Astrocyte (in vitro differentiated cells and primary cell): ENCODE data around the gene MTARC1. TPM values are rescaled to one million over a fixed set of nuclear protein-coding genes. Genes with fewer than 3 reads are reported as not detected.

Experiments
- DNase-seq: peaks from one replicate; pipeline ENCODE4 v3.0.0-alpha.2; 2010; ENCODE audit warnings: low read depth
- FAIRE-seq: peaks from 2 replicates; lab custom pipeline; 2011; peaks lifted over from hg19 to GRCh38; lab: Jason Lieb, UNC
- H2AFZ ChIP-seq: 2 replicates; pipeline ENCODE4 v1.6.0; 2012; ENCODE audit warnings: low read depth, low read length, inconsistent platforms
- H3K27ac ChIP-seq: 2 replicates; pipeline ENCODE4 v1.5.1; 2011; ENCODE audit warnings: low read depth, low read length, inconsistent platforms
- H3K27me3 ChIP-seq: 2 replicates; pipeline ENCODE4 v1.6.0; 2011; ENCODE audit warnings: low read length, inconsistent platforms; ENCODE audit not compliant: insufficient read depth
- H3K36me3 ChIP-seq: 2 replicates; pipeline ENCODE4 v1.5.1; 2011; ENCODE audit warnings: low read length, inconsistent platforms; ENCODE audit not compliant: insufficient read depth
- H3K4me1 ChIP-seq: 2 replicates; pipeline ENCODE4 v1.5.1; 2011; ENCODE audit warnings: low read length, inconsistent platforms; ENCODE audit not compliant: insufficient read depth
- H3K4me2 ChIP-seq: 2 replicates; pipeline ENCODE4 v1.6.0; 2012; ENCODE audit warnings: low read length, inconsistent platforms
- H3K4me3 ChIP-seq: 2 replicates; pipeline ENCODE4 v1.5.1; 2011; ENCODE audit warnings: low read depth, mild to moderate bottlenecking, low read length, inconsistent platforms; ENCODE audit not compliant: insufficient read depth
- H3K79me2 ChIP-seq: 2 replicates; pipeline ENCODE4 v1.6.0; 2012; ENCODE audit warnings: mild to moderate bottlenecking, low read length, inconsistent platforms; ENCODE audit not compliant: insufficient read depth
- H3K9ac ChIP-seq: 2 replicates; pipeline ENCODE4 v1.6.0; 2012; ENCODE audit warnings: mild to moderate bottlenecking, low read length, inconsistent platforms
- H3K9me3 ChIP-seq: 2 replicates; pipeline ENCODE4 v1.5.1; 2012; ENCODE audit warnings: low read depth, mild to moderate bottlenecking, low read length, inconsistent platforms; ENCODE audit not compliant: insufficient read depth
- H4K20me1 ChIP-seq: 2 replicates; pipeline ENCODE4 v1.6.0; 2012; ENCODE audit warnings: low read length, inconsistent platforms; ENCODE audit not compliant: insufficient read depth
- H3K27ac Mint-ChIP-seq: one replicate; pipeline ENCODE4 v1.8.0; 2021; ENCODE audit warnings: mild to moderate bottlenecking, mixed read lengths; ENCODE audit not compliant: unreplicated experiment
- H3K27me3 Mint-ChIP-seq: one replicate; pipeline ENCODE4 v1.8.0; 2021; ENCODE audit warnings: low read depth, mixed read lengths; ENCODE audit not compliant: unreplicated experiment
- H3K36me3 Mint-ChIP-seq: one replicate; pipeline ENCODE4 v1.8.0; 2021; ENCODE audit warnings: low read depth, mixed read lengths; ENCODE audit not compliant: unreplicated experiment
- H3K4me1 Mint-ChIP-seq: one replicate; pipeline ENCODE4 v1.8.0; 2021; ENCODE audit warnings: low read depth, mixed read lengths; ENCODE audit not compliant: unreplicated experiment
- H3K4me3 Mint-ChIP-seq: one replicate; pipeline ENCODE4 v1.8.0; 2021; ENCODE audit warnings: mild to moderate bottlenecking, moderate library complexity, mixed read lengths; ENCODE audit not compliant: unreplicated experiment
- H3K9me3 Mint-ChIP-seq: one replicate; pipeline ENCODE4 v1.8.0; 2021; ENCODE audit warnings: mild to moderate bottlenecking, mixed read lengths; ENCODE audit not compliant: unreplicated experiment
- EZH2 ChIP-seq: IDR thresholded peaks from 2 replicates; pipeline ENCODE4 v1.6.1; 2012; ENCODE audit warnings: mild to moderate bottlenecking, low read length, inconsistent platforms; ENCODE audit not compliant: insufficient read depth
- total RNA-seq: library from RNA; stranded (reverse); gene quantifications from 2 replicates; pipeline ENCODE4 v1.2.1, GENCODE V29; 2021
- TF ChIP-seq, protein P1 (sequence below): IDR thresholded peaks from 2 replicates; pipeline ENCODE4 v1.5.1; 2011; ENCODE audit warnings: low read depth, mild to moderate bottlenecking, inconsistent platforms, low read length, moderate library complexity; ENCODE audit not compliant: insufficient read depth

MTARC1 gene
- total RNA-seq, 1 donor from 2014 or later = 8.5 TPM

DNA sequence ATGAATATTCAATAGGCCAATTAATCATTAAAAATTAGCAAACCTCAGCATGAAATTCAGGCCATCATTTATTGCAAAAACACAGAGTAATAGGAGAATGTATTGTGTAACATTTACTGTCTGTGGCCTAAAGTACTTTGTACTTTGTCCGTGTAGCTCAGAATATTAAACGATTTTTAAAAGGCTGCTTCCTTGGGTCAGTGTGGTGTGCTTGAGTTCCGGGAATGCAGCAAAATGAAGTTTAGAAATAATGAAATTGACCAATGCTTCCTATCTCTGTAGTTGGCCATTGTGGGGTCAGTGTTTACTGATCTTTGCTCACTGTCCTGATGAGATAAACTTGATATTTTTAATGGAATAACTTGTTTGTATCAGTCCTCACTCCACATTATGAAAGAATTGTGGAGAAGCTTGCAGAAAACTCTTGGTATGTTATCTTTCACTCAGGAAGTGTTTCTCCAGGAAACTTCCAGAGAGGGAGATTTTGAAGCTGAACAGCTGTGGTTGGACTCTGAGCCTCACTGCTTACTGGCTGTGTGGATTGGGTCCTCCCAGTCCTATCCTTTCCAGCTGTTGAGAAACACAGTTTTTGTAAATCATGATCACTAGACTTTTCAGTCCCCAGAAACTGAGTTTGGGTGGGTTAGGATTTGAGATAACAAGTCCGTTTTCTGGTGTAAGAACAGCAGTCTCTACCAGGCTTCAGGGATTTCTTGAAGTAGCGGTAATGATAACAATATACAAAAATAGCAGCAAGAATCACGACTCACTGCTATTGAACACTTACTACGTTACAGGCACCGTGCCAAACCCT, 19.2 kb upstream of the MTARC1 start:
- Histone ChIP-seq H3K9me3 (no peaks in the 10 kb centered on the region), H3K36me3 (no peaks in the 10 kb centered on the region), H3K27ac (no peak overlapping the region), H2AFZ (no peak overlapping the region), H3K4me3 (no peak overlapping the region), H4K20me1 (no peaks in the 10 kb centered on the region), H3K4me1 (no peaks in the 10 kb centered on the region), H3K9ac (no peak overlapping the region), H3K4me2 (no peak overlapping the region), H3K27me3 (no peaks in the 10 kb centered on the region), H3K79me2 (no peaks in the 10 kb centered on the region)
- H3K27ac Mint-ChIP-seq = no peak overlapping the region
- H3K27me3 Mint-ChIP-seq = peaks cover 2% of the 10 kb centered on the region
- H3K4me3 Mint-ChIP-seq = no peak overlapping the region
- H3K9me3 Mint-ChIP-seq = no peaks in the 10 kb centered on the region
- H3K36me3 Mint-ChIP-seq = no peaks in the 10 kb centered on the region
- peaks cover 2% of the 10 kb centered on the region for H3K4me1 Mint-ChIP-seq
- DNase-seq (no peak), FAIRE-seq (no peak)
- TF ChIP-seq EZH2 = no peak
- TF ChIP-seq, protein P1, sequence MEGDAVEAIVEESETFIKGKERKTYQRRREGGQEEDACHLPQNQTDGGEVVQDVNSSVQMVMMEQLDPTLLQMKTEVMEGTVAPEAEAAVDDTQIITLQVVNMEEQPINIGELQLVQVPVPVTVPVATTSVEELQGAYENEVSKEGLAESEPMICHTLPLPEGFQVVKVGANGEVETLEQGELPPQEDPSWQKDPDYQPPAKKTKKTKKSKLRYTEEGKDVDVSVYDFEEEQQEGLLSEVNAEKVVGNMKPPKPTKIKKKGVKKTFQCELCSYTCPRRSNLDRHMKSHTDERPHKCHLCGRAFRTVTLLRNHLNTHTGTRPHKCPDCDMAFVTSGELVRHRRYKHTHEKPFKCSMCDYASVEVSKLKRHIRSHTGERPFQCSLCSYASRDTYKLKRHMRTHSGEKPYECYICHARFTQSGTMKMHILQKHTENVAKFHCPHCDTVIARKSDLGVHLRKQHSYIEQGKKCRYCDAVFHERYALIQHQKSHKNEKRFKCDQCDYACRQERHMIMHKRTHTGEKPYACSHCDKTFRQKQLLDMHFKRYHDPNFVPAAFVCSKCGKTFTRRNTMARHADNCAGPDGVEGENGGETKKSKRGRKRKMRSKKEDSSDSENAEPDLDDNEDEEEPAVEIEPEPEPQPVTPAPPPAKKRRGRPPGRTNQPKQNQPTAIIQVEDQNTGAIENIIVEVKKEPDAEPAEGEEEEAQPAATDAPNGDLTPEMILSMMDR = no peak

DNA sequence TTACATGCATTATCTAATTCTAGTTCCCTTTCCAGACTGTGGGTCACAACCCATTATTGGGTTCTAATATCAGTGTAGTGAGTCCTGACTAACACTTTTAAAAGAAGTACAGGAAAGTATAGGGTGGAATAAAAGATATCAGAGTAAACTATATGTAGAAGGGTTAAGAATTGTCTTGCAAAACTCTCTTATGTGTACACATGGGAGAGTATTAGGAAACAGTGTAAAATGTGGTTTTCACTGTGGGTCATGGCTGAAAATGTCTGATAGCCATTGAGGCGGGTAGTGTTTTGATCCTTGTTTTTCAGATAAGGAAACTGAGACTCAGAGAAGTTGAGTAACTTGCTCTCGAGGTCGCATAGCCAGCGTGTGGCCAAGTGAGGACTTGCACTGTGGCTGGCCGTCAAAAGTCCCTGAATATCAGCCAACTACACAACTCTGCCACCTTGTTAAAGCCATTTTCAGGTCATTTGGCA, 18.5 kb upstream of the MTARC1 start:
- Histone ChIP-seq H3K4me3 (no peak overlapping the region), H3K9me3 (no peaks in the 10 kb centered on the region), H3K27ac (no peak overlapping the region), H4K20me1 (no peaks in the 10 kb centered on the region), H3K4me1 (no peaks in the 10 kb centered on the region), H3K79me2 (no peaks in the 10 kb centered on the region), H3K27me3 (no peaks in the 10 kb centered on the region), H3K36me3 (no peaks in the 10 kb centered on the region), H3K4me2 (no peak overlapping the region), H3K9ac (no peak overlapping the region), H2AFZ (no peak overlapping the region)
- no peak for TF ChIP-seq EZH2
- TF ChIP-seq, protein P1 = no peak
- FAIRE-seq = no peak
- Mint-ChIP-seq H3K9me3 (no peaks in the 10 kb centered on the region), H3K27me3 (peaks cover under 1% of the 10 kb centered on the region), H3K4me1 (peaks cover 2% of the 10 kb centered on the region), H3K4me3 (no peak overlapping the region), H3K36me3 (no peaks in the 10 kb centered on the region), H3K27ac (no peak overlapping the region)
- DNase-seq = no peak

DNA sequence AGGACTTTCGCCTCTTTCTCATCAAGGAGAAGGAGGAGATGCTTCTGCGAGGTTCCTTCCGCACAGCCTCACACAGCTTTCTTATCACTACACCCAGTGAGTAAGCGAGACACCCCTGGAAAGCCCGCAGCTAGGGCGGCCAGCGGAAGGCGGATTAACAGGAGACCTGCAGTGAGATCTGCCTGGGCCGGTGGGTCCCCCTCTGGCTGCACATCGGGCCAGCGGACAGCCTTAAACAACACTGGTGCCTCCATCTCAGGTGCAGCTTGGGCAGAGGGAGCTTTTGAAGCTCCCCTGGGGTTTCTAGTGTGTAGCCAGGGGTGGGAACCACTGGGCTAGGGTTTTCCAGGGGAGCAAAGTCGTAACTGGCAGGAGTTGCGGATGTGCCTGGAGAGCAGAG, 17.5 kb upstream of the MTARC1 start:
- DNase-seq (no peak), FAIRE-seq (no peak)
- no peak overlapping the region for H3K4me2 ChIP-seq
- no peaks in the 10 kb centered on the region for H3K9me3 ChIP-seq
- no peaks in the 10 kb centered on the region for H3K4me1 ChIP-seq
- H4K20me1 ChIP-seq = no peaks in the 10 kb centered on the region
- H3K4me1 Mint-ChIP-seq = peaks cover 2% of the 10 kb centered on the region
- no peak overlapping the region for H3K9ac ChIP-seq
- H3K27ac ChIP-seq = no peak overlapping the region
- H3K27me3 Mint-ChIP-seq = no peaks in the 10 kb centered on the region
- H3K27ac Mint-ChIP-seq = no peak overlapping the region
- no peaks in the 10 kb centered on the region for H3K36me3 Mint-ChIP-seq
- no peak overlapping the region for H3K4me3 ChIP-seq
- no peak for TF ChIP-seq EZH2
- TF ChIP-seq, protein P1 = no peak
- no peak overlapping the region for H2AFZ ChIP-seq
- no peak overlapping the region for H3K4me3 Mint-ChIP-seq
- no peaks in the 10 kb centered on the region for H3K79me2 ChIP-seq
- H3K27me3 ChIP-seq = no peaks in the 10 kb centered on the region
- H3K36me3 ChIP-seq = no peaks in the 10 kb centered on the region
- no peaks in the 10 kb centered on the region for H3K9me3 Mint-ChIP-seq
